Activated CD8-positive, alpha-beta T cell treated with anti-CD3 and anti-CD28 coated beads, Interleukin-2, amount 10 ng/mL, durations not matched to agents 7 days and 5 days (primary cell): Measurements from ENCODE around the gene NTNG1. TPM values are rescaled to one million over a fixed set of nuclear protein-coding genes. Genes with fewer than 3 reads are reported as not detected.

Experiments used
- ATAC-seq: fragments of 150-1000 bp; cut with Tn5 transposase; one replicate; pipeline ENCODE4 v1.10.0; 2021; ENCODE audit warnings: moderate library complexity
- CTCF ChIA-PET: fragments of 350-600 bp; sonication (Branson Sonifier 250); formaldehyde crosslinking; loops from one replicate; lab custom pipeline; 2021; ENCODE audit warnings: antibody characterized with exemption; lab: Charles Lee
- POLR2A ChIA-PET: fragments of 350-600 bp; sonication (Branson Sonifier 250); formaldehyde crosslinking; loops from one replicate; lab custom pipeline; 2021; ENCODE audit warnings: antibody characterized with exemption; lab: Charles Lee
- DNase-seq: peaks from one replicate; pipeline ENCODE4 v3.0.0-alpha.2; 2020
- H3K27ac Mint-ChIP-seq: one replicate; pipeline ENCODE4 v1.8.0; 2021; ENCODE audit warnings: mild to moderate bottlenecking, mixed read lengths
- H3K27me3 Mint-ChIP-seq: one replicate; pipeline ENCODE4 v1.8.0; 2021; ENCODE audit warnings: low read depth, mixed read lengths
- H3K36me3 Mint-ChIP-seq: one replicate; pipeline ENCODE4 v1.8.0; 2021; ENCODE audit warnings: low read depth, mixed read lengths
- H3K4me1 Mint-ChIP-seq: one replicate; pipeline ENCODE4 v1.8.0; 2021; ENCODE audit warnings: low read depth, mixed read lengths
- H3K4me3 Mint-ChIP-seq: one replicate; pipeline ENCODE4 v1.8.0; 2021; ENCODE audit warnings: mild to moderate bottlenecking, mixed read lengths
- H3K9me3 Mint-ChIP-seq: one replicate; pipeline ENCODE4 v1.8.0; 2022; ENCODE audit warnings: mixed read lengths; ENCODE audit not compliant: insufficient read depth
- total RNA-seq, 2 experiments: library from RNA; stranded (reverse); gene quantifications; one replicate each; pipeline ENCODE4 v1.2.3, GENCODE V29; 2021

The NTNG1 gene
- total RNA-seq, 2 experiments from 2014 or later, result not detected

GRCh38 chr1:107454791-107455190 lies 314.0 kb downstream of the NTNG1 start:
- H3K27ac Mint-ChIP-seq, result no peak overlapping the region
- H3K4me3 Mint-ChIP-seq, result no peak overlapping the region
- ChIA-PET POLR2A (no interaction called here), CTCF (no interaction called here)
- H3K36me3 Mint-ChIP-seq, result no peaks in the 10 kb centered on the region
- H3K9me3 Mint-ChIP-seq, result no peaks in the 10 kb centered on the region
- no peak for DNase-seq
- no peak for ATAC-seq
- peaks cover 6% of the 10 kb centered on the region for H3K27me3 Mint-ChIP-seq
- no peaks in the 10 kb centered on the region for H3K4me1 Mint-ChIP-seq

GRCh38 chr1:107457989-107458388 lies 317.1 kb downstream of the NTNG1 start:
- ATAC-seq (no peak), DNase-seq (no peak)
- no peak overlapping the region for H3K27ac Mint-ChIP-seq
- ChIA-PET CTCF (no interaction called here), POLR2A (no interaction called here)
- no peak overlapping the region for H3K4me3 Mint-ChIP-seq
- H3K27me3 Mint-ChIP-seq, result peaks cover 12% of the 10 kb centered on the region
- no peaks in the 10 kb centered on the region for H3K9me3 Mint-ChIP-seq
- no peaks in the 10 kb centered on the region for H3K4me1 Mint-ChIP-seq
- H3K36me3 Mint-ChIP-seq, result no peaks in the 10 kb centered on the region

- DNase-seq (no peak), ATAC-seq (no peak)
- Mint-ChIP-seq H3K27me3 (peaks cover 13% of the 10 kb centered on the region), H3K27ac (no peak overlapping the region), H3K36me3 (no peaks in the 10 kb centered on the region), H3K4me3 (no peak overlapping the region), H3K9me3 (no peaks in the 10 kb centered on the region), H3K4me1 (no peaks in the 10 kb centered on the region)
- ChIA-PET CTCF (no interaction called here), POLR2A (no interaction called here)
These were observed 318.5 kb downstream of the NTNG1 start for GRCh38 chr1:107459204-107459904.

- ChIA-PET POLR2A (no interaction called here), CTCF (no interaction called here)
- no peak for DNase-seq
- no peaks in the 10 kb centered on the region for H3K9me3 Mint-ChIP-seq
- ATAC-seq, result no peak
- no peaks in the 10 kb centered on the region for H3K4me1 Mint-ChIP-seq
- peaks cover 14% of the 10 kb centered on the region for H3K27me3 Mint-ChIP-seq
- H3K27ac Mint-ChIP-seq, result no peak overlapping the region
- H3K36me3 Mint-ChIP-seq, result no peaks in the 10 kb centered on the region
- no peak overlapping the region for H3K4me3 Mint-ChIP-seq
These were observed 319.2 kb downstream of the NTNG1 start for GRCh38 chr1:107460035-107460434.

- DNase-seq, result no peak
- Mint-ChIP-seq H3K4me3 (no peak overlapping the region), H3K27ac (no peak overlapping the region), H3K36me3 (no peaks in the 10 kb centered on the region), H3K4me1 (no peaks in the 10 kb centered on the region), H3K9me3 (no peaks in the 10 kb centered on the region), H3K27me3 (peaks cover 19% of the 10 kb centered on the region)
- no peak for ATAC-seq
- CTCF ChIA-PET, result no interaction called here
- POLR2A ChIA-PET, result no interaction called here
These were observed 324.0 kb downstream of the NTNG1 start for GRCh38 chr1:107464827-107465226.

GRCh38 chr1:107467286-107467685 lies 326.4 kb downstream of the NTNG1 start:
- H3K9me3 Mint-ChIP-seq, result no peaks in the 10 kb centered on the region
- H3K36me3 Mint-ChIP-seq, result no peaks in the 10 kb centered on the region
- ChIA-PET POLR2A (no interaction called here), CTCF (interaction anchor here (0.9 kb wide), 1 partner anchor 11 kb away, joined by 3 read pairs; no protein-coding TSS in a partner anchor)
- no peak overlapping the region for H3K4me3 Mint-ChIP-seq
- H3K27ac Mint-ChIP-seq, result no peak overlapping the region
- ATAC-seq, result no peak
- DNase-seq, result no peak
- no peaks in the 10 kb centered on the region for H3K4me1 Mint-ChIP-seq
- H3K27me3 Mint-ChIP-seq, result peaks cover 16% of the 10 kb centered on the region

GRCh38 chr1:107467811-107468210 lies 327.0 kb downstream of the NTNG1 start:
- CTCF ChIA-PET, result no interaction called here
- no peak for DNase-seq
- ATAC-seq, result no peak
- no peaks in the 10 kb centered on the region for H3K9me3 Mint-ChIP-seq
- no peak overlapping the region for H3K4me3 Mint-ChIP-seq
- no peak overlapping the region for H3K27ac Mint-ChIP-seq
- POLR2A ChIA-PET, result no interaction called here
- no peaks in the 10 kb centered on the region for H3K36me3 Mint-ChIP-seq
- peaks cover 16% of the 10 kb centered on the region for H3K27me3 Mint-ChIP-seq
- no peaks in the 10 kb centered on the region for H3K4me1 Mint-ChIP-seq

GRCh38 chr1:107473065-107473464 lies 332.2 kb downstream of the NTNG1 start:
- no peaks in the 10 kb centered on the region for H3K36me3 Mint-ChIP-seq
- CTCF ChIA-PET, result no interaction called here
- no peak overlapping the region for H3K27ac Mint-ChIP-seq

GRCh38 chr1:107474877-107475612 lies 334.2 kb downstream of the NTNG1 start:
- peaks cover 18% of the 10 kb centered on the region for H3K27me3 Mint-ChIP-seq
- H3K27ac Mint-ChIP-seq, result no peak overlapping the region
- H3K4me3 Mint-ChIP-seq, result no peak overlapping the region
- no peak for ATAC-seq
- POLR2A ChIA-PET, result interaction anchor here (0.6 kb wide), 1 partner anchor 164 kb away, joined by 3 read pairs; no protein-coding TSS in a partner anchor
- H3K4me1 Mint-ChIP-seq, result peaks cover 5% of the 10 kb centered on the region
- DNase-seq, result no peak
- CTCF ChIA-PET, result interaction anchor here (1.2 kb wide), 1 partner anchor 54 kb away, joined by 3 read pairs; no protein-coding TSS in a partner anchor
- H3K36me3 Mint-ChIP-seq, result no peaks in the 10 kb centered on the region
- H3K9me3 Mint-ChIP-seq, result no peaks in the 10 kb centered on the region

More at GRCh38 chr1:107473065-107473464, 332.2 kb downstream of the NTNG1 start:
- no peak overlapping the region for H3K4me3 Mint-ChIP-seq
- no peaks in the 10 kb centered on the region for H3K9me3 Mint-ChIP-seq
- DNase-seq (no peak), ATAC-seq (no peak)
- H3K27me3 Mint-ChIP-seq, result peaks cover 8% of the 10 kb centered on the region
- POLR2A ChIA-PET, result no interaction called here
- peaks cover 5% of the 10 kb centered on the region for H3K4me1 Mint-ChIP-seq

GRCh38 chr1:107477233-107477632 lies 336.4 kb downstream of the NTNG1 start:
- ChIA-PET POLR2A (no interaction called here), CTCF (no interaction called here)
- H3K4me3 Mint-ChIP-seq, result no peak overlapping the region
- H3K27me3 Mint-ChIP-seq, result peaks cover 31% of the 10 kb centered on the region
- H3K27ac Mint-ChIP-seq, result no peak overlapping the region
- peak; percentile 31 for DNase-seq
- no peak for ATAC-seq
- H3K9me3 Mint-ChIP-seq, result no peaks in the 10 kb centered on the region
- peaks cover 5% of the 10 kb centered on the region for H3K4me1 Mint-ChIP-seq
- no peaks in the 10 kb centered on the region for H3K36me3 Mint-ChIP-seq

- Mint-ChIP-seq H3K36me3 (no peaks in the 10 kb centered on the region), H3K4me3 (no peak overlapping the region), H3K27ac (no peak overlapping the region), H3K27me3 (peaks cover 37% of the 10 kb centered on the region), H3K9me3 (no peaks in the 10 kb centered on the region), H3K4me1 (peaks cover 5% of the 10 kb centered on the region)
- CTCF ChIA-PET, result no interaction called here
- POLR2A ChIA-PET, result no interaction called here
- ATAC-seq (no peak), DNase-seq (no peak)
These were observed 339.1 kb downstream of the NTNG1 start for GRCh38 chr1:107479865-107480350.
